Measurements from ENCODE around the gene STARD5.

DNA sequence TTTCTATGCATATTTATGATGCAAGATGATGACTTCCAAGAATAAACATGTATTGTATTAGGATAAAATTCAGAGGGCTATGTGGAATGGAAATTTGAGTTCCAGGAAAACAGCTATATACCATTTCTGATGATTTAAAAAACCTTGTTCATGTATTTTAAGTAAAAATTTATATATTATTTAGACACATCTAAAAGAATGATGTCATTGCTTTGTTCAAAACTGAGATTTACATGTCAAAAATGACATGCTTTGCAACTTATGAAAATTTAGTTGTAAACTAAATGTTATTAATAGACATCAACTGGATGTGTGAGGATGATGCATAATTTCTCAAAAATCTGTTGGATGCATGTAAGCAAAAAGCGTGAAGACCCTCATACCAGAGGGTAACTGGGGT, 2.3 kb downstream of the STARD5 start:
- no peak for TF ChIP-seq CTCF (IDR thresholded peaks at IDR 0.05; ENCODE audit: low read depth, low read length, poor library complexity, severe bottlenecking)
- no peak for TF ChIP-seq EZH2phosphoT487 (IDR thresholded peaks at IDR 0.05; ENCODE audit: borderline replicate concordance, low read length)

Measured in DOHH2 (cell line).